Neuronal stem cell (in vitro differentiated cells): ENCODE results near the gene RNF149.

ENCODE experiments used
- DNase-seq: peaks from one replicate; pipeline ENCODE4 v3.0.0-alpha.2; 2013; ENCODE audit warnings: low spot score
- H2AFZ ChIP-seq: one replicate; pipeline ENCODE4 v1.6.1; 2013; ENCODE audit warnings: mild to moderate bottlenecking, low read length, inconsistent platforms
- H2AK5ac ChIP-seq: 2 replicates; pipeline ENCODE4 v1.6.1; 2013; ENCODE audit warnings: low read depth, mild to moderate bottlenecking, inconsistent platforms, low read length, moderate library complexity, mixed read lengths
- H2BK120ac ChIP-seq: 2 replicates; pipeline ENCODE4 v1.6.1; 2013; ENCODE audit warnings: low read depth, mild to moderate bottlenecking, inconsistent platforms, low read length, moderate library complexity, mixed read lengths
- H2BK12ac ChIP-seq: one replicate; pipeline ENCODE4 v1.6.1; 2013; ENCODE audit warnings: low read length, inconsistent platforms
- H2BK15ac ChIP-seq: 2 replicates; pipeline ENCODE4 v1.6.1; 2013; ENCODE audit warnings: mild to moderate bottlenecking, low read length, inconsistent platforms, mixed read lengths
- H2BK5ac ChIP-seq: one replicate; pipeline ENCODE4 v1.6.1; 2013; ENCODE audit warnings: inconsistent platforms, mild to moderate bottlenecking, low read length, moderate library complexity
- H3K14ac ChIP-seq: one replicate; pipeline ENCODE4 v1.6.1; 2013; ENCODE audit warnings: low read length, inconsistent platforms
- H3K18ac ChIP-seq: 2 replicates; pipeline ENCODE4 v1.6.1; 2013; ENCODE audit warnings: low read length, inconsistent platforms
- H3K23ac ChIP-seq: 2 replicates; pipeline ENCODE4 v1.6.1; 2013; ENCODE audit warnings: low read depth, mild to moderate bottlenecking, mixed read lengths, low read length, inconsistent platforms; ENCODE audit not compliant: poor library complexity
- H3K27ac ChIP-seq: replicated peaks from 3 replicates; pipeline ENCODE4 v1.5.1; 2013; ENCODE audit warnings: low read length, inconsistent platforms
- H3K27me3 ChIP-seq, 3 experiments: 2 replicates each; pipeline ENCODE4 v1.6.1; 2013; ENCODE audit warnings: low read length in 3 of 3, mild to moderate bottlenecking in 2 of 3, inconsistent platforms in 1 of 3, low read depth in 1 of 3, mixed read lengths in 1 of 3, moderate library complexity in 1 of 3; ENCODE audit not compliant: control insufficient read depth in 3 of 3, insufficient read depth in 3 of 3
- H3K36me3 ChIP-seq, 2 donors: replicated peaks in 1 of 2; 2 replicates each; pipeline ENCODE4 v1.6.1; 2013; ENCODE audit warnings: low read length in 2 of 2; ENCODE audit not compliant: control insufficient read depth in 2 of 2, insufficient read depth in 2 of 2
- H3K4ac ChIP-seq: 2 replicates; pipeline ENCODE4 v1.6.1; 2013; ENCODE audit warnings: inconsistent platforms, mild to moderate bottlenecking, low read length, moderate library complexity
- H3K4me1 ChIP-seq, 2 donors: 1 replicate in 1 of 2; 2 replicates in 1 of 2; pipeline ENCODE4 v1.6.1; 2013; ENCODE audit warnings: low read length in 2 of 2, low read depth in 1 of 2; ENCODE audit not compliant: control insufficient read depth in 2 of 2, insufficient read depth in 1 of 2
- H3K4me2 ChIP-seq: one replicate; pipeline ENCODE4 v1.6.1; 2013; ENCODE audit warnings: mild to moderate bottlenecking, low read length, inconsistent platforms; ENCODE audit not compliant: insufficient read depth, poor library complexity, severe bottlenecking
- H3K4me3 ChIP-seq, 2 donors: 2 replicates each; pipeline ENCODE4 v1.5.1; 2013; ENCODE audit warnings: low read length in 2 of 2, mild to moderate bottlenecking in 2 of 2, inconsistent platforms in 1 of 2, moderate library complexity in 1 of 2
- H3K79me1 ChIP-seq: one replicate; pipeline ENCODE4 v1.6.1; 2013; ENCODE audit warnings: low read depth, mild to moderate bottlenecking, inconsistent platforms, low read length, moderate library complexity
- H3K9ac ChIP-seq: one replicate; pipeline ENCODE4 v1.6.1; 2013; ENCODE audit warnings: mild to moderate bottlenecking, low read depth, low read length, inconsistent platforms; ENCODE audit not compliant: poor library complexity
- H3K9me3 ChIP-seq, 2 donors: replicated peaks in 1 of 2; 2 replicates each; pipeline versions ENCODE3 to v1.6.1; 2013; ENCODE audit warnings: low read length in 2 of 2, mild to moderate bottlenecking in 2 of 2, inconsistent platforms in 1 of 2, low read depth in 1 of 2, mixed read lengths in 1 of 2, moderate library complexity in 1 of 2; ENCODE audit not compliant: control insufficient read depth in 2 of 2, insufficient read depth in 1 of 2
- H4K8ac ChIP-seq: one replicate; pipeline ENCODE4 v1.6.1; 2013; ENCODE audit warnings: low read depth, mild to moderate bottlenecking, inconsistent platforms, low read length, moderate library complexity
- H4K91ac ChIP-seq: one replicate; pipeline ENCODE4 v1.6.1; 2013; ENCODE audit warnings: low read length, low read depth, mild to moderate bottlenecking, inconsistent platforms; ENCODE audit not compliant: poor library complexity
- WGBS, 2 donors: extraction: QIAGEN DNeasy Blood & Tissue Kit; methylation state at CpG; one replicate each; pipeline ENCODE4 v1.1.7; 2013; ENCODE audit warnings: missing lambda C conversion rate in 2 of 2, mixed read lengths in 1 of 2; ENCODE audit not compliant: insufficient read length in 2 of 2, insufficient replicate concordance in 1 of 2; ENCODE audit errors: extremely low coverage in 2 of 2; 5-methylcytosine and 5-hydroxymethylcytosine counted together

RNF149 gene

GRCh38 chr2:101267671-101268656 lies 40.5 kb downstream of the RNF149 start:
- Histone ChIP-seq H3K18ac (no peak overlapping the region), H3K23ac (no peak overlapping the region), H4K8ac (no peak overlapping the region), H3K27me3 (no peaks in the 10 kb centered on the region), H3K9me3 (no peaks in the 10 kb centered on the region), H3K4me1 (no peaks in the 10 kb centered on the region), H2BK5ac (no peak overlapping the region), H3K4ac (no peak overlapping the region), H3K14ac (no peak overlapping the region), H2BK15ac (no peak overlapping the region), H3K4me2 (no peak overlapping the region), H3K79me1 (no peaks in the 10 kb centered on the region), H2BK12ac (no peak overlapping the region), H2AFZ (no peak overlapping the region), H4K91ac (no peak overlapping the region), H2BK120ac (no peak overlapping the region), H2AK5ac (no peak overlapping the region), H3K27ac (no peak overlapping the region), H3K36me3 (peaks cover 23 to 99% of the 10 kb centered on the region in 2 donors), H3K4me3 (no peak overlapping the region), H3K9ac (no peak overlapping the region)
- no CpG with 5 or more reads among the region's 15 CpGs for WGBS, 2 donors
- no peak for DNase-seq

GRCh38 chr2:101265893-101266499 lies 42.5 kb downstream of the RNF149 start:
- Histone ChIP-seq H4K8ac (no peak overlapping the region), H3K9me3 (peaks cover 0 to 2% of the 10 kb centered on the region in 2 donors), H3K14ac (no peak overlapping the region), H3K79me1 (no peaks in the 10 kb centered on the region), H2BK15ac (no peak overlapping the region), H3K23ac (no peak overlapping the region), H2BK12ac (no peak overlapping the region), H3K4me2 (no peak overlapping the region), H2AFZ (no peak overlapping the region), H3K4ac (no peak overlapping the region), H2BK120ac (no peak overlapping the region), H3K27ac (no peak overlapping the region), H3K9ac (no peak overlapping the region), H3K4me3 (no peak overlapping the region), H3K18ac (no peak overlapping the region), H3K4me1 (no peaks in the 10 kb centered on the region), H2AK5ac (no peak overlapping the region), H3K36me3 (peaks cover 21 to 96% of the 10 kb centered on the region in 2 donors), H2BK5ac (no peak overlapping the region), H4K91ac (no peak overlapping the region), H3K27me3 (no peaks in the 10 kb centered on the region)
- WGBS, 2 donors, result no CpG with 5 or more reads among the region's 11 CpGs
- DNase-seq, result no peak

GRCh38 chr2:101264360-101264939 lies 44.1 kb downstream of the RNF149 start:
- Histone ChIP-seq H2AK5ac (no peak overlapping the region), H3K9ac (no peak overlapping the region), H2BK120ac (no peak overlapping the region), H3K27me3 (no peaks in the 10 kb centered on the region), H4K91ac (no peak overlapping the region), H3K14ac (no peak overlapping the region), H4K8ac (no peak overlapping the region), H2BK5ac (no peak overlapping the region), H2BK15ac (no peak overlapping the region), H3K4me1 (no peaks in the 10 kb centered on the region), H2BK12ac (no peak overlapping the region), H3K23ac (no peak overlapping the region), H3K36me3 (peaks cover 18 to 94% of the 10 kb centered on the region in 2 donors), H3K4me3 (no peak overlapping the region), H3K4me2 (no peak overlapping the region), H3K4ac (no peak overlapping the region), H3K9me3 (peaks cover 0 to 2% of the 10 kb centered on the region in 2 donors), H2AFZ (no peak overlapping the region), H3K27ac (no peak overlapping the region), H3K79me1 (no peaks in the 10 kb centered on the region), H3K18ac (no peak overlapping the region)
- no peak for DNase-seq
- no CpG with 5 or more reads among the region's 13 CpGs for WGBS, 2 donors

GRCh38 chr2:101263377-101263800 lies 45.1 kb downstream of the RNF149 start:
- WGBS, 2 donors, result no CpG with 5 or more reads among the region's 1 CpG
- DNase-seq, result no peak
- no peak overlapping the region for H2AFZ ChIP-seq
- peaks cover 2 to 8% of the 10 kb centered on the region in 2 donors for H3K9me3 ChIP-seq
- no peaks in the 10 kb centered on the region for H3K4me1 ChIP-seq
- H3K4ac ChIP-seq, result no peak overlapping the region
- H3K18ac ChIP-seq, result no peak overlapping the region
- no peak overlapping the region for H2BK120ac ChIP-seq
- no peak overlapping the region for H3K4me2 ChIP-seq
- no peak overlapping the region for H4K91ac ChIP-seq
- no peak overlapping the region for H3K14ac ChIP-seq
- no peak overlapping the region for H2AK5ac ChIP-seq
- H3K9ac ChIP-seq, result no peak overlapping the region
- no peak overlapping the region for H4K8ac ChIP-seq
- peaks cover 16 to 94% of the 10 kb centered on the region in 2 donors for H3K36me3 ChIP-seq
- no peak overlapping the region for H3K4me3 ChIP-seq
- no peak overlapping the region for H3K27ac ChIP-seq
- H3K27me3 ChIP-seq, result no peaks in the 10 kb centered on the region
- H3K23ac ChIP-seq, result no peak overlapping the region
- H2BK15ac ChIP-seq, result no peak overlapping the region
- H2BK12ac ChIP-seq, result no peak overlapping the region
- peaks cover 4% of the 10 kb centered on the region for H3K79me1 ChIP-seq
- no peak overlapping the region for H2BK5ac ChIP-seq
